OCI-M2 (cell line): Measurements from ENCODE around the gene MTMR3.

Source experiments
- DNase-seq: peaks from one replicate; lab custom pipeline; 2025; ENCODE audit not compliant: unreplicated experiment; lab: John Stamatoyannopoulos, UW

The MTMR3 gene

DNA sequence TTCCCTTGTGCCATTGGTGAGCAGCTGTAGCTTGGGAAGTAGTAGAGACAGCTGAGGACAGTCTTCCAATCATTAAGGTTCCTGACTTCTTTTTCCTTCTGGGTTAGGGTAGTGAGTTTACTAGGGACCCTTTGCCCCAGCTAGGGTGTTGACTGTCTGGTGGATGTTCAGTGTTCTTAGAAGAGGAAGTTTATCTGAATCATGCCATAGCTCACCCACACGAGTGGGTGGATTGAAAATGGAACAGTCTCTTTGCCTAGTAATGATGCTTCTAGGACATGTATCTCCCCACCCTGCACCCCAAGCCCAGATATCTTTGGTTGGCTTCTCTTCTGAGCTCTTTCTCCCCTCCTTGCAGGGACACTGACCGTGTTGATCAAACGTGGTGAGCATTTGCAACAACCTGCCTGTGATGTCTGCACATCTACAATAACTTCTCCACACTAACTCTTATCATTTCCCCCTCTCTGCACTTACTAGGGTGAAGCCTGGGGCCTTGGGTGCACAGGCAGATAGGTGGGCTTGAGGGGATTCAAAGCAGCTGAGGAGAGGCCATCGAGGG, 140.2 kb downstream of the MTMR3 start:
- DNase-seq: no peak

DNA sequence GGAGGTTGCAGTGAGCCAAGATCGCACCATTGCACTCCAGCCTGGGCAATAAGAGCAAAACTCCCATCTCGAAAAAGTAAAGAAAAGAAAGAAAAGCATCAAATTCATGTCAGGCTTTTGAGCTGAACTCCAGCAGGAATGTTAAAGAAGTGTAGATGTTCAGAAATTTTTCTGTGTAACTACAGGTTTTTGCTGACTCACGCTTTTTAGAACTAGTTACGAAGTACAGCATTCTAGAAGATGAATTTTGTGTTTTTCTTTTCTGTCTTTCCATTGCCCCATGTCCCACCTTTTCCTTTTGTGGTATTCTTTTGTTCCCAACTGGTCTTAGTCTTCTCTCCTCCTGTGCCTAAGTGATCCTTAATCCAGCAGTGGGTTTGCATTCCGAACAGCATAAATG, 141.3 kb downstream of the MTMR3 start:
- DNase-seq: no peak

DNA sequence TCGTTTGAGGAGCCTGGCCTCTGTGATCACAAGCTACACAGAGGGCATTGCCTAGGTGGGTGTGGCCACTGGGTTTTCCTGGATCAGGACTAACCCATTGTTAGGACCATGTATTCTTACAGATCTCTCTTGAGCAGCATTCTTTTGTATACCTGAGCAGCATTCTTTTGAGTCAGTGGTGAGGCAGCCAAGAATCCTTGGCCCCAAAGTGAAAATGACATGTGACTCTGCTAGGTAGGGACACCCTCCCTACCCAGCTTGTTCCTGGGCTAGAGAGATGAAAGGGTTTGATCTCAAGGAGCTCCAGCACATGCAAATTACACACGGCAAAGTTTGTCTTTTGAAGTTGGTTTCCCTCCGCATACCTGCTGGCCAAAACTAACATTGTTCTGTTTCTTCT, 142.2 kb downstream of the MTMR3 start:
- no peak for DNase-seq

DNA sequence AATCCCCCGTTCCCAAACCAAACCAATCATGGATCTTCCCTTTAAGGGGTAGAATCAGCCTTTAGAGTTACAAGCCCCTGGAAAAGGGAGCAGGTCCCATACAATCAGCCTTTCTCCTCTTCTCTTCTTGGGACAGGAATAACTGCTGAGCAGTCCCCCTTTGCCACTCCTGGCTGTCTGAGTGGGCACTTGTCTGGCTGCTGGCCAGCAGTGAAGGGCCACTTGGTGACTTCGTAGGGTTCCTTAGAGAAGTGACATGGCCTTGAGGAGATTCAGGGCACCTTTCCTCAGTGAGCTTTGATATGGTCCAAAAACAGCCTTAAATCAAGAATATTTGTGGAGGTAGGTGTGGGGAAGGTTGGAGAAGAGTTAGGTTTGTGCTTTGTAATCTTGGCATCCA, 143.8 kb downstream of the MTMR3 start:
- no peak for DNase-seq

DNA sequence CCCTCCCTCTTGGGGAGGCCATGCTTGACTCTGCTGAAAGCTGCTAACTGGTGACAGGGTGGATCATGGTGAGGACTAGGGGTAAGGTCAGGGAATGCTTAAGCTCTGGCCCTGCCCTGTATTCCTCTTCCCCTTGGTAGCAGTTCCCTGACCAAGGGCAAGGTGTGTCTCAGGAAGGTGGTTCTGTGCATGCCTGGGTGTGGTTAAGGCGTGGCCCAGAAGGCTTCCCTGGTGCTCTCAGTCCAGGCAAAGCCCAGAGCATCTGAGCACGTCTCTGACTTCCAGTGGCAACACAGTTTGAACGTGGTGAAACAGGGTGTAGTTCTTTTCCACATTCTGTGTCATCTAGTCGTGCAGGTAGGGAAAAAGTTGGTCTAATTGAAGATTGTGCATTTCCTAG, 144.2 kb downstream of the MTMR3 start:
- DNase-seq: no peak

DNA sequence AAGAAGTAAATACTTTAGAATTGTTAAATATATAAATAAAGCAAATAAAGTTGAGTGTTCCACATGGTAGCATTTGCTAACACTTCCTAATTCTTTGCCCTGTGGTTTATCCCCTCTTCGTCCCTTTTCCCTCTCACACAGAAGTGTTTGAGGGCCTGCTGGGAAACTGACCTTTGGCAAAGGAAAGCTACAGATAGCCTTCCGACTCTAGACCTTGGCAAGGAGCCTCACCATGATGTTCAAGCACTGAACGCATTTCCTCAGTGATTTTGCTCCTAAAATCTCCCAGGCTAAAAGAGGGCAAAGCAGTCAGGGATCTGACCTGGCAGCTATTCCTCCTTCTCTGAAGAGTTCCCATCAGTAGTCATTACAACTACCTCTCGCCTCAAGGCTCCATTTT, 144.8 kb downstream of the MTMR3 start:
- DNase-seq: no peak

DNA sequence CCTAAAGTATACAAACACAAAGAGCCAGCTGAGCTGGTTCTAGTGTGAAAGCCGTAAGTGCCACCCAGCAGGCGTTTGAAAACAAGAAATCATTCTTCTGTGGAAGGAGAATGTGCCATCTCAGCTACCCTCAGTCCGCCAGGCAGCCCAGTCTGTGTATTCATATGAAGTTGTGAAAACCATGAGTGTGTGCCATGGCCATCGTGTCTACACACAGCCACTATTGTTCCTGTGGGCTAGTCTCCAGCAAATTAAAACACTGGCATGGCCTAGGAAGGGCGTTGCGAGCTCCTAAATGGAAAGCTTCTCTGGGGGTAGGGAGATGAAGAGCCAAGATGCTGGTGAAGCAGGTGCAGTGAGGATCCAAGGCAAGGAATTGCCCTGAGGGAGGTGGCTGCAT, 145.8 kb downstream of the MTMR3 start:
- no peak for DNase-seq

DNA sequence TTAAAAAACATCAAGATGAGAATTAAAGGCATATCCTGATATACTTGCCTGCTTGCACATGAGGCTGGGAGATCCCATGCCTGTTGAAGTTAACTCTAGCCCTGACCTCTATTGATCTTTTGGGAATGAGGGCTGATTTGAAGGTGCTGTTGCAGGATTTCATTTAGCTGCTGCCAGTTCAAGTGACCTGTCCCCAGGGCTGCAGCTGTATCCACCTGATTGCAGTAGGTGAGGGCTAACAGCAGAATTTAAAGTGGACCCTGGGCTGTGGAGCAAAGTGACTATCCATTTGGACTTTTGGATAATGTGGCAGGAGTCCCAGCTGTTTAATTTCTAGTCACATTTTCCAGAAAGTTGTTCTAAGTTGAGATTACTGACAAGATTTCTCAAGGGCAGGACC, 146.5 kb downstream of the MTMR3 start:
- DNase-seq: no peak

DNA sequence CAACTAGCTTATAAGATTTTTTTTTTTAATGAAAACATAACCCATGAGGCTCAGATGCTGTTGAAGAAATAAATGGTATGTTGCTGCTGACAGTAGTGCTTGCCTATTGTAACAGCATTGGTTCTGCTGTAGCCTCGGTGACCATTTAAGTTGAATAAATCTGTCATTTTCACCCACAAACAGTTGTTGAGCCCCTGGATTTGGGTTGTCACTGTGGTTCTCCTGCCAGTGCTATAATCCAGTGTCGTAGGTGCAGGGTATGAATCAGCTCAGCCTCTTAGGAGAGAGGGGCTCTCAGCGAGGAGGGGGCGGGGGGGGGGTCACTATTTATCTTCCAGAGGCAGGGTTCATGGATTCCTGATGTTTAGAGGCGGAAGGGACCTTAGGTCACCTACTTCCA, 147.4 kb downstream of the MTMR3 start:
- DNase-seq: no peak

DNA sequence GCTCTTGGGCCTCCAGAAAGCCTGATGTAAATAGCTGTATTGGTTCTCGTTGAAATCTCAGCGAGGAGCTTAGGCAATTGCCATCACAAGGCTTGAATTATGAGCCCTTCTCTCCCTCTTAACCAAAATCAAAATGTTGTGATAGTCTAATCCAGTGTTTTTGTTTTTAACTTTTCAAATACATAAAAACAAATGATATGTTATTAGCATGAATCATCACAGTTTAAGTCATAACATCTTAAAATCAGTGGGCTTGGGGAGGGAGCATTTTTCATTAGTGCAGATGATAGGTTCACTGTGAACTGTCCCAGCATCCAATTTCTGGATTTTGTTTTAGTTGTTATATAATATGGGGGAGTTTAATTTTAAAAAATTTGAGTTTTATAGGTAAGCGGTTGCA, 148.4 kb downstream of the MTMR3 start:
- no peak for DNase-seq

DNA sequence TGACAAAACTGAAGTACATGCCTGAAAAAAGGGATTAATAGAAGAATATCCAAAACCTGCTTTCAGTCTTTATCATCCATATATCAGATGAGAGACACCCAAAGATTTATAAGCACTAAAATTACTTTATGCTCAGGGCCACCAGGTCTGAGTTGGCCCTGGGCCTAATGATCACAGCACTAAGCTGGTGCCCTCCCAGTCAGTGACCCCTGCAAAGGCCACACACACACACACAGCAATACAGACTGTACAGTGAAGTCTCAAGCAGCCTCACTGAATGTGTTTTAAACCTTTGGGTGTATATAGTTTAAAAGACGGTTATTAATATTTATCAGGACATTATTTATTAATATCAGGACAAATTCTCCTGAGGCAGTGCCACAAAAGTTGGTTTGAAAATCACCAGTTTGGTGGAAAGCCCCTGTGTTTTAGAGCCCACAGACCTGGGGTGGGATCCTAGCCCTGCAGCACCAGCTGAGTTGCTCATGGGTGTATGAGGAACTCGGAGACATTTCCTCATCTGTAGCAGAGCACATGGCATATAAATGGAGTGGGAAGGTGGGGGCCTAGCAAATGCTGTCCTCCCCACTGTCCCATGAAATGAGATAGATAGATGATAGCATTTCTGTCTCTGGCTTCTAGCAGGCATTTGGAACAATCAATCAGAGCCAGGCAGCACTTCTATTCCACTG, 148.9 kb downstream of the MTMR3 start:
- no peak for DNase-seq

DNA sequence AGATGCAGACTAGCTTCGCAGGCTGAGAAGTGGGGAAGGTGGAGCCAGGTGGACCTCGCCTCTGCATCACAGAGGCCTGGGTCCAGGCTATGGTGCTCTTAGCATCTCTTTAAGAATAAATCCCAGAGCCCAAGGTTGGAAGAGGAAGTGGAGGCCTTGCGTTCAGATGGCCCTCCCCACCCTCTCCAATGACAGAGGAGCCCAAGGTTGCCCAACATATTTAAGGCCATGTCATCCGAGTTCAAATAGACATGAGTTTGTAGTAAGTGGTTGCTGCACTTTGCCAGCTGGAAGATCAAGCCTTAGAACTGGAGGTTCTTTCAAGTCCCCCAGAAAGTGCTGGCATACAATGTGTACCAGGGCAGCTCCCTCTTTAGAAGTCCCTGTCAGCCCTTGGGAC, 150.2 kb downstream of the MTMR3 start:
- no peak for DNase-seq

DNA sequence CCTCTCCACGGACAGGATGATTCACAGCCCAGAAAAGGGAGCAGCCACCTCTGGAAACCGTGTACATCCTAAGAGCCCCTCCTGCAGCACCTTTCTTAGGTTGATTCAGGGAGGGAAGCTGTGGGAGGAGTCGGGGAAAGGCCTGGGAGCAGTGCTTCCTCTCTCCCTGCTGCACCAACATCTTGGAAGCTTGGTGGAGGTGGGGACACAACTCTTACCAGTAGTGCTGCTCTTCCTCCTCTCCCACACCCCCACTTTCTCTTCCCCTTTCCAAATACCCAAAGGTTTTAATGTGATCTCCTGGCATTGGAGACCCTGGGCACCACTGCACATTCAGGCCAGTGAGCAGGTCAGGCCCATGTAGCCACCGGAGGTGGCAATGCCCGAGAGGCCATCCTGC, 150.9 kb downstream of the MTMR3 start:
- DNase-seq: no peak

DNA sequence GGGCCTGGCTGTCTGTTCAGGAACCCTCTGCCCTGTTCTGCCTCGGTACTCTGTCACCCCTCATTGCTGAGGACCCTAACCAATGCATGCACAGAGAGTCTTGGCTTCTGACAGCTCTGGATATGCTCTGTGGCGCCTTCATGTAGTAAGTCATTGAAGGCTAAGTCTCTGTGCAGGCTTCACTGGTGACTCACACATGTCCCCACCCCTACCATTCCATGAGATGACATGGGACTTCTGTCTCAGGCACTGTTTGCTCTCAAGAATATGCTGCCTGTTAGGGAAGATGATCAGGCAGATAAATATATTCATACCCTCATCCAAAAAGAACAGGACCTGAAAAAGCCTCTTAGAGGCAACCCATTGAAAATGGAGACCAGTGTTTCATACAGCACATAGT, 153.7 kb downstream of the MTMR3 start:
- no peak for DNase-seq

DNA sequence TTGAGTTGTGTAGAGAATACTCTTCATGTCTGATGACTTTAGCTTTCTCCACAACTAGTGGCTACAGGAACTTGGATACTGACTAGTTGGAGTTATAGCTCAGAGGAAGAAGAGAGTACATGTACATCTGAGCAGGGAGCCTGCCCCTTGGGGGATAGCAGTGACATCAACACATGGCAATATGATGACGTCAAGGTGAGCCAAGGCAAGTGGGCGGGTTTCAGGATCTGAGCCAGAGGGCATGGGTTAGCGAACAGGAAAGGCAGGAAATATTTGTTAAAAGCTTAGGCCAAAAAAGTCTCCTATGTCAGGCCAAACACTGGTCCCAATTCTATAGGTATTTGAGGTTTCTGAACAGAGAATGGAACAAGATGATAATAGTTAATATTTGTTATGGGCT, 155.2 kb downstream of the MTMR3 start:
- DNase-seq: no peak

DNA sequence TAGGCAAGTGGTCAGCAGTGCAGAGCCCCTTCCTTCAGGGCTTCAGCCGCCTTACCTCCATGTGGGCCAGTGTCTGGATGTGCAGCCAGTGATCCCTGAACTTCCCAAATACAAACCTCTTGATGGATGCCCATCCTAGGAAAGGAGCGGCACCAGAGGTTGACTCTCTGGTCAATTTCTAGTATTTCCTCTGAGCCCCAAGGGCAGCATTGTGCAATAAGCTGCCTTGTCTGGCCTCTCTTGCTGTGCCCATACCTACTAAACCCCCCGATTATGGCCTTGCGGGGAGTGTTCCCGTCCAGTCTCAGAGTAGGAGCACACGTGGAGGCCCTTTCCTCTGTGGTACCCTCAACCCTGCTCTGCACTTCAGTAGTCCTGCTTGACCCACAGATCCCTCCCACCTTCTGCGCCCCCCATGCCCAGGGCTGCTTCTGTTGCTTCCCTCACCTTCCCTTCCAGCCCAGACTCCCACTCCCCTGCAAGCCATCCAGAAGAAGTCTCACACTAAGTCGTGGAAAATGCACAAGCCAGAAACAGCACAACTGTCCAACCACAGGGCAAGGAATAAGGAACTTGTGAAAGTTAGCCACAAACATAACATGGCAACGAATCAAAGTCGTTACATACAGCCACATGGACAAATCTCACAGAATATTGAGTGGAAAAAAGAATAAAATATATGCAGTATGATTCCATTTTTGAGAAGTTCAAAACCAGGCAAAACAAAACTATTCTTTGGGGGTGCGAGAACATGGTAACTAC, 157.7 kb downstream of the MTMR3 start:
- DNase-seq: no peak

DNA sequence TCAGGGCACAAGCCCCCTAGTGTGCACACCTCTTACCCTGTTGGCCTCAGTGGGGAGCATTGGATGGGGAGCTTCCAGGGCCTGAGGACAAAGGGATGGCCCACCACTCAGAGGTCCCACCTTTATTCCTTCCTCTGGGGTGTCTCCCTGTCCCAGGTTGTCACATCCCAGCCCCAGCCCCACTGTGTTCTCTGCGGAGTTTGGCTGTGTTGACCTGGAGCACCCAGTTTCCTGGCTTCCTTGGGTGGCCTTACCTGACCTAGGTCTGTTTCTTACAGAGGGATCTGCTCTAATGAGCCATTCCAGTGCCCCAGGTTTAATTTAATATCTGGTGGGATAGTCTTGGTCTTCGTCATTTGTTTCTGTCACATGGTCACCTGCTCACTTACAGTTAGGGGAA, 158.5 kb downstream of the MTMR3 start:
- no peak for DNase-seq

DNA sequence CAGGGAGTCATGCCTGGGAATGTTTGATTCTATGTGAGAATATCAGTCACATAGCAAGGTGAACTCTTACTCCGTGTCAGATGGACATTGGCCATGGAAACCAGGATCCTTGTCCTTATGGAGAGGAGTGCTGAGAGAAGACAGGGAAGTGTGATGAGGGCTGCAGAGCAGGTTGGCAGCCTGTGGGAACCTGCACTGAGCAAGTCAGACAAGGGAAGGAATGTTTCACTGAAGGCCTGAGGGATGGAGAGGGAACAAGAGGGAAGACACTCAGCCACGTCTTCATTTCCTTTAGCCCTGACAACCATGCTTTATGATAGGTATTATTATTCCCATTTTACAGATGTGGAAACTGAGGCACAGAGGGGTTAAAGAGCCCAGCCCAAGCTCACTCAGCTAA, 158.9 kb downstream of the MTMR3 start:
- no peak for DNase-seq

DNA sequence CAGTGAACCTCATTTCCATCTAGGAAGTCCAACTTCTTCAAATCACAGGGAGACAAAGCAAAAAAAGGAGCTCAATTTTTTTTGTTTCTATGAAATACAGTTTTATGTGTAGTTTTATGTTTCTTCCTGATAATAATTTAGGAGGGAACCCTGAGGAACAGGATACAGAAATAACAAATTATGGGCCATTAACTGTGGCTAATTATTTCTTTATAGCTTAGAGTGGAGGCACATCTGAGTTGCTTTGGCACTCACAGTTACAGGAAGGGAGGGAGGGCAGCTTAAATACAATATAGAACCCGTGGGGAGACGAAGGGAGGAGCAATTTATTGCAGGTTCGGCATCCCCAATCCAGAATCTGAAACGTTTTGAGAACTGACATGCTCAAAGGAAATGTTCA, 160.2 kb downstream of the MTMR3 start:
- no peak for DNase-seq

DNA sequence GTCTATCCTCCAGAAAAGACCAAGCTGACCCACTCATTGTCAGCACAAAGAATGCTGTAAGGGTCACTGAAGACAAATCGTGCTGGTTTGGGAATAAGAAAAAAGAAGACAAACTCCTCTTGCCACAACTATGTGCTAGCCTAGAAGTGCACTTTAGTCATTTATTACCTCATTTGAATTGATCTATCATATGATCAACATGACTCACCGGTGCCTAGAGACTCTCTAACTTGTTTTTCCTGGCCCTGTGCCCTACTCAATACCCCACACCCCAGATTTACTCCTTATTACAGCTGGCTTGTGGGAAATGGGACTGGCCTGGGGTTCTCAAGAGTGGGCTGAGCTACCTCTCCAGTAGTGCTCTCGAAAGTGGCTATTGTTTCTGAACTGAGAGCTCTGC, 161.4 kb downstream of the MTMR3 start:
- DNase-seq: no peak

DNA sequence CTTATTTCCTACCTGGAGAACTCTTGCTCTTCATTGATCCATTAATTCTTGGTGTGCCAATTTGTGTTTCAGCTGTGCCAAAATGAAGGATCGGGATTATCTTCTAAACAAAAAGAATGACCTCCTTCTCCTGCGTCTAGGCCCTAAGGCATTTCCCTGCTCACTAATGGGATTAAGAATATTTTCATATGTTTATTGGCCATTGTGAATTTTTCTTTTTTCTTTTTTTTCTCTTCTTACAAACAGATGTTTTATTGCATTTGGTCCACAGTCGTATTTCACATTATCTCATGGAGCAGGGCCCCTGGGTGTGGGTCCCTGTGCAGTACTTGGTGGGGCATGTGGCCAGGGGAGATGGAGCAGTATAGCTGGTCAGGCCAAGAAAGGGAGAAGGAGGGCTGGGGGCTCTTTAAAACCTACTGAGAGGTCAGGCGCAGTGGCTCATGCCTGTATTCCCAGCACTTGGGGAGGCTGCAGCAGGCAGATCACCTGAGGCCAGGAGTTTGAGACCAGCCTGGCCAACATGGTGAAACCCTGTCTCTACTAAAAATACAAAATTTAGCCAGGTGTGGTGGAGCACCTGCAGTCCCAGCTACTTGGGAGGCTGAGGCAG, 162.0 kb downstream of the MTMR3 start:
- DNase-seq: no peak

DNA sequence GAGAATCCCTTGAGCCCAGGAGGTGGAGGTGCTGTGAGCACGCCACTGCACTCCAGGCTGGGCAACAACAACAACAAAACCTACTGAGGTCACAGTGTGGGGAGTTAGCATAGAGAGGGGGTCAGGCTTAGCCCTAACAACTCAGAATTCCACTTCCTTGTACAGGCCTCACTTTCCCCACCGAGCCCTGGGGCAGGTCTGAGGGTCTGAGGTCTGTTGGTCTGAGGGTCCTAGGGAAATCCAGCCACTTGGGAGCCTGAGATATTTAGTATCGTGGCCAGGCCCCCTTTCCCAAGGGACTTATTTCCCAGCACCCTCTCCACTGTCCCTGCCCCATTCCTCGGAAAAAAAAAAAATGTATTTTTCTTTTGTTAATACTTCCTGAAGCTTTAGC, 162.5 kb downstream of the MTMR3 start:
- no peak for DNase-seq
